Nephron (organoid): ENCODE data around the gene DOCK10.
"Not testable (repeated sequence)": the region's sequence is repeated elsewhere in the genome, so short reads cannot be mapped to it uniquely, and the experiment has no call there.

Source experiments
- H3K27ac Mint-ChIP-seq, 3 experiments: 2 replicates each; pipeline ENCODE4 v1.8.0; 2020; ENCODE audit warnings: mixed read lengths in 3 of 3, mild to moderate bottlenecking in 2 of 3, moderate library complexity in 1 of 3
- H3K27me3 Mint-ChIP-seq: 2 replicates; pipeline ENCODE4 v1.8.0; 2021; ENCODE audit warnings: low read depth, mild to moderate bottlenecking, moderate library complexity, mixed read lengths
- H3K36me3 Mint-ChIP-seq: 2 replicates; pipeline ENCODE4 v1.8.0; 2020; ENCODE audit warnings: low read depth, mixed read lengths
- H3K4me1 Mint-ChIP-seq: 2 replicates; pipeline ENCODE4 v1.8.0; 2020; ENCODE audit warnings: mixed read lengths
- H3K4me3 Mint-ChIP-seq, 3 experiments: 2 replicates each; pipeline ENCODE4 v1.8.0; 2020; ENCODE audit warnings: mild to moderate bottlenecking in 3 of 3, mixed read lengths in 3 of 3, moderate library complexity in 2 of 3
- H3K9me3 Mint-ChIP-seq: 2 replicates; pipeline ENCODE4 v1.8.0; 2020; ENCODE audit warnings: mixed read lengths
- CTCF ChIP-seq, 3 experiments: fragments of 200-600 bp; sonication (generic); IDR thresholded peaks; one replicate each; pipeline ENCODE4 v1.5.0; 2021; ENCODE audit warnings: antibody characterized with exemption in 3 of 3; ENCODE audit not compliant: unreplicated experiment in 3 of 3

The DOCK10 gene

GRCh38 chr2:224925061-224925809 is 117.0 kb downstream of the DOCK10 start:
- no peak for TF ChIP-seq CTCF (IDR thresholded peaks at IDR 0.05; ENCODE audit: unreplicated experiment in 3 of 3)
- Mint-ChIP-seq H3K27ac (no peak overlapping the region), H3K4me1 (peaks cover 6% of the 10 kb centered on the region), H3K36me3 (peaks cover 7% of the 10 kb centered on the region), H3K4me3 (no peak overlapping the region), H3K9me3 (no peaks in the 10 kb centered on the region), H3K27me3 (peaks cover 8% of the 10 kb centered on the region)

GRCh38 chr2:224924631-224925030 is 117.6 kb downstream of the DOCK10 start:
- H3K36me3 Mint-ChIP-seq, result peaks cover 7% of the 10 kb centered on the region

GRCh38 chr2:224922142-224922727 is 120.0 kb downstream of the DOCK10 start:
- no peaks in the 10 kb centered on the region for H3K27me3 Mint-ChIP-seq
- no peak overlapping the region for H3K4me3 Mint-ChIP-seq
- H3K27ac Mint-ChIP-seq, result no peak overlapping the region
- peaks cover 6% of the 10 kb centered on the region for H3K4me1 Mint-ChIP-seq
- peaks cover 4% of the 10 kb centered on the region for H3K36me3 Mint-ChIP-seq
- no peaks in the 10 kb centered on the region for H3K9me3 Mint-ChIP-seq
- TF ChIP-seq CTCF (IDR thresholded peaks at IDR 0.05; ENCODE audit: unreplicated experiment in 3 of 3), result no peak

More at GRCh38 chr2:224924631-224925030, 117.6 kb downstream of the DOCK10 start:
- Mint-ChIP-seq H3K4me1 (peaks cover 6% of the 10 kb centered on the region), H3K27me3 (peaks cover 8% of the 10 kb centered on the region), H3K9me3 (no peaks in the 10 kb centered on the region), H3K4me3 (no peak overlapping the region), H3K27ac (no peak overlapping the region)
- TF ChIP-seq CTCF (IDR thresholded peaks at IDR 0.05; ENCODE audit: unreplicated experiment in 3 of 3), result no peak

GRCh38 chr2:224919472-224920110 is 122.7 kb downstream of the DOCK10 start:
- no peak for TF ChIP-seq CTCF (IDR thresholded peaks at IDR 0.05; ENCODE audit: unreplicated experiment in 3 of 3)
- Mint-ChIP-seq H3K4me1 (no peaks in the 10 kb centered on the region), H3K27ac (no peak overlapping the region), H3K4me3 (no peak overlapping the region), H3K9me3 (no peaks in the 10 kb centered on the region), H3K36me3 (no peaks in the 10 kb centered on the region), H3K27me3 (no peaks in the 10 kb centered on the region)

GRCh38 chr2:224918626-224919471 is 123.4 kb downstream of the DOCK10 start:
- H3K4me1 Mint-ChIP-seq, result no peaks in the 10 kb centered on the region
- no peaks in the 10 kb centered on the region for H3K36me3 Mint-ChIP-seq
- no peaks in the 10 kb centered on the region for H3K9me3 Mint-ChIP-seq
- H3K27ac Mint-ChIP-seq, result no peak overlapping the region
- no peak overlapping the region for H3K4me3 Mint-ChIP-seq
- no peak for TF ChIP-seq CTCF (IDR thresholded peaks at IDR 0.05; ENCODE audit: unreplicated experiment in 3 of 3)
- H3K27me3 Mint-ChIP-seq, result no peaks in the 10 kb centered on the region

GRCh38 chr2:224917246-224917645 is 125.0 kb downstream of the DOCK10 start:
- H3K27me3 Mint-ChIP-seq, H3K4me3 Mint-ChIP-seq, H3K27ac Mint-ChIP-seq, H3K36me3 Mint-ChIP-seq, H3K4me1 Mint-ChIP-seq, H3K9me3 Mint-ChIP-seq: not testable (repeated sequence)
